GM21528 (cell line): ENCODE results near the gene FYN.

Source experiments
- ATAC-seq: cut with Tn5 transposase; IDR thresholded peaks from one replicate; pipeline ENCODE4 v1.9.1; 2021; ENCODE audit warnings: mild to moderate bottlenecking, moderate library complexity; ENCODE audit not compliant: unreplicated experiment, low FRiP score

FYN gene

GRCh38 chr6:111885373-111886027, 12.2 kb upstream of the FYN start:
- ATAC-seq = no peak

- ATAC-seq = no peak
Measured at GRCh38 chr6:111884068-111884467, 10.8 kb upstream of the FYN start.

GRCh38 chr6:111880181-111880888, 7.1 kb upstream of the FYN start:
- no peak for ATAC-seq

- ATAC-seq = no peak
Measured at GRCh38 chr6:111875741-111876140, 2.5 kb upstream of the FYN start.

- ATAC-seq = no peak
Measured at GRCh38 chr6:111874025-111874415, 768 bp upstream of the FYN start.

- ATAC-seq = peak; percentile 17
Measured at GRCh38 chr6:111872401-111873177, 663 bp downstream of the FYN start.

GRCh38 chr6:111871725-111872400, 1.4 kb downstream of the FYN start:
- no peak for ATAC-seq

- ATAC-seq = no peak
Measured at GRCh38 chr6:111871207-111871606, 2.0 kb downstream of the FYN start.

GRCh38 chr6:111870742-111871064, 2.5 kb downstream of the FYN start:
- no peak for ATAC-seq

GRCh38 chr6:111870051-111870741, 3.1 kb downstream of the FYN start:
- no peak for ATAC-seq

GRCh38 chr6:111866857-111867256, 6.4 kb downstream of the FYN start:
- ATAC-seq = no peak

- ATAC-seq = no peak
Measured at GRCh38 chr6:111865909-111866546, 7.2 kb downstream of the FYN start.

- no peak for ATAC-seq
Measured at GRCh38 chr6:111865049-111865585, 8.1 kb downstream of the FYN start.

- ATAC-seq = no peak
Measured at GRCh38 chr6:111864138-111865048, 8.9 kb downstream of the FYN start.

- no peak for ATAC-seq
Measured at GRCh38 chr6:111862741-111863140, 10.5 kb downstream of the FYN start.

- ATAC-seq = no peak
Measured at GRCh38 chr6:111862314-111862713, 10.9 kb downstream of the FYN start.

GRCh38 chr6:111861431-111861885, 11.8 kb downstream of the FYN start:
- ATAC-seq = no peak

- no peak for ATAC-seq
Measured at GRCh38 chr6:111858347-111858746, 14.9 kb downstream of the FYN start.
